Measurements from ENCODE around the gene F3. TPM values are rescaled to one million over a fixed set of nuclear protein-coding genes. Genes with fewer than 3 reads are reported as not detected.

The F3 gene
- total and polyA plus RNA-seq, 5 donors, result 16.7 to 26.4 (median 18.8) TPM

DNA sequence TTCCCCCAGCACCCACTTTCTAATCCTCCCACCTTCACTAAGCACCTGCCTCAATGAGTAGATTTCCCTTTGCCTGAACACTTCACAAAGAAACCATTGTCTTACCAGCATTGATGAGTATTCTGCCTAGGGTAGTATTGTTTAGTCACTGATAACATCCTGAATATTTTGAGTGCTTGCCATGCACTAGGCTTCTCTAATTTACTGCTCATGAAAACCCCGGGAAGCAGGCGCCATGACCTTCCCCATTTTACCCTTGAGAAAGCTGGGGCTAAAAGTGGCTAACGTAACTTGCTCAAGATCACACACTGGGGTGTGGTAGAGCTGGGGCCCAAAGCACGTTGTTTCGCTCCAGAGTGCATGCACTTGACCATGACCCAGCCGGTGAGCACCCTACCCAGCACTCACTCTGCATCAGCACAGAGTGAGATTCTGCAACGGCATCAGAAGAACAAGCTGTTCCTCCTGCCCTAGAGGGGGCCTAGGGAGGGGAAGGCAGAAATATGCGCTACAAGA lies 10.6 kb upstream of the F3 start:
- 59% methylated on average over 8 of the region's 8 CpGs for WGBS
- Histone ChIP-seq H3K27me3 (ENCODE audit: control insufficient read depth, insufficient read depth) (no peaks in the 10 kb centered on the region), H3K27ac (ENCODE audit: low read length) (peak overlapping the region; percentile 47), H3K4me1 (ENCODE audit: control insufficient read depth, insufficient read depth, low read length) (no peaks in the 10 kb centered on the region), H3K9me3 (ENCODE audit: control insufficient read depth, low read length) (no peaks in the 10 kb centered on the region), H3K4me3 (ENCODE audit: low read length) (no peak overlapping the region)
- ATAC-seq (peak; percentile 89 to 93), DNase-seq (peak; percentile 21 to 73 (median 63))
- intact Hi-C loops (cut with DNase I), result no loop called here

GRCh38 chr1:94551449-94551848 lies 9.9 kb upstream of the F3 start:
- no peak overlapping the region for H3K27ac ChIP-seq (ENCODE audit: low read length)
- DNase-seq, result no peak
- intact Hi-C loops (cut with DNase I), result no loop called here
- H3K27me3 ChIP-seq (ENCODE audit: control insufficient read depth, insufficient read depth), result no peaks in the 10 kb centered on the region
- H3K9me3 ChIP-seq (ENCODE audit: control insufficient read depth, low read length), result no peaks in the 10 kb centered on the region
- ATAC-seq, result no peak
- H3K4me3 ChIP-seq (ENCODE audit: low read length), result no peak overlapping the region
- 90% methylated on average over 7 of the region's 7 CpGs for WGBS
- H3K4me1 ChIP-seq (ENCODE audit: control insufficient read depth, insufficient read depth, low read length), result no peaks in the 10 kb centered on the region

DNA sequence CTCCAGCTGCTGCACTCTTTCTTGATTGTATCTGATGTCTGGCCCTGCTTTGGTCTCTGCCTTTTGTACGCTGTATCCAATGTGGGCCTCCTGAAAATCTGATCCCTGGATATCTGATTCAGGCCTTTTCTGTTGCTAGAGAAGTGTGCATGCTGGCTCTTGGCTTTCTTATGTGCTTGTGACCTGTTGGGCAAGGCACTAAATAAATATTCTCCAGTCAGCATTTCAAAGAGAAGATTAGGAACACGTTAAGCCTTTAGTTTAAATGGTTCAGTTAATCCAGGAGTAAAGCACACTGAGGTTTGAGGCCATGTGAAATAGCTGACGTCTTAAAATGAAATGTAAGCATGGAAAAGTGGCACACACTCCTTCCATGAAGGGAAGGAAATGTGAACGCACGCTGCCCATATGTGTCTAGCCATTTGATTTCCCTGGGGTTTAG lies 9.3 kb upstream of the F3 start:
- no peak overlapping the region for H3K27ac ChIP-seq (ENCODE audit: low read length)
- no peaks in the 10 kb centered on the region for H3K9me3 ChIP-seq (ENCODE audit: control insufficient read depth, low read length)
- DNase-seq (no peak), ATAC-seq (no peak)
- no peak overlapping the region for H3K4me3 ChIP-seq (ENCODE audit: low read length)
- WGBS, result 77% methylated on average over 5 of the region's 5 CpGs
- no peaks in the 10 kb centered on the region for H3K4me1 ChIP-seq (ENCODE audit: control insufficient read depth, insufficient read depth, low read length)
- intact Hi-C loops (cut with DNase I), result no loop called here
- no peaks in the 10 kb centered on the region for H3K27me3 ChIP-seq (ENCODE audit: control insufficient read depth, insufficient read depth)

DNA sequence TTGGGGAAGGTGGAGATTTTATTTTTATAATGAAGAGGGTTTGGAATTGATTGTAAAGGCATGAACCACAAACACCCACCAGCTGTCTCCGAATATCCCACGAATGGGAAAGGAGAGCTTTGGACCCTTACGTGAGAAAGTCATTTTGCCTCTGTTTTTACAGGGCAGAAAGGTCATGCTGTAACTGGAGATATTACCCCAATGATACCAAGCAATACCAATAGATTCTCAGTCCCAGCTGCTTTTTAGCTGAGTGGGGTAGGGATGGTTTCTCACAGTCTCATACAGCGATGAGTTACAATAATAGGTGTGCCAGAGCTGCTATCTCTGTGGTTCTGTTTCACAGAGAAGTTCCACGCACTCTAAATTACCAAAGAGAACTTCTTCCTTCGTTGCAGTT lies 8.8 kb upstream of the F3 start:
- H3K27me3 ChIP-seq (ENCODE audit: control insufficient read depth, insufficient read depth), result no peaks in the 10 kb centered on the region
- WGBS, result 84% methylated on average over 6 of the region's 6 CpGs
- no peak overlapping the region for H3K27ac ChIP-seq (ENCODE audit: low read length)
- ATAC-seq (no peak), DNase-seq (no peak)
- intact Hi-C loops (cut with DNase I), result no loop called here
- no peaks in the 10 kb centered on the region for H3K9me3 ChIP-seq (ENCODE audit: control insufficient read depth, low read length)
- H3K4me1 ChIP-seq (ENCODE audit: control insufficient read depth, insufficient read depth, low read length), result no peaks in the 10 kb centered on the region
- no peak overlapping the region for H3K4me3 ChIP-seq (ENCODE audit: low read length)

GRCh38 chr1:94549706-94550105 lies 8.1 kb upstream of the F3 start:
- Histone ChIP-seq H3K27me3 (ENCODE audit: control insufficient read depth, insufficient read depth) (no peaks in the 10 kb centered on the region), H3K4me1 (ENCODE audit: control insufficient read depth, insufficient read depth, low read length) (no peaks in the 10 kb centered on the region), H3K27ac (ENCODE audit: low read length) (no peak overlapping the region), H3K9me3 (ENCODE audit: control insufficient read depth, low read length) (no peaks in the 10 kb centered on the region), H3K4me3 (ENCODE audit: low read length) (no peak overlapping the region)
- intact Hi-C loops (cut with DNase I), result no loop called here
- DNase-seq, result no peak
- 69% methylated on average over 5 of the region's 5 CpGs for WGBS
- ATAC-seq, result no peak

- ATAC-seq (no peak), DNase-seq (no peak)
- Histone ChIP-seq H3K4me1 (ENCODE audit: control insufficient read depth, insufficient read depth, low read length) (no peaks in the 10 kb centered on the region), H3K27me3 (ENCODE audit: control insufficient read depth, insufficient read depth) (no peaks in the 10 kb centered on the region), H3K9me3 (ENCODE audit: control insufficient read depth, low read length) (no peaks in the 10 kb centered on the region), H3K4me3 (ENCODE audit: low read length) (no peak overlapping the region), H3K27ac (ENCODE audit: low read length) (no peak overlapping the region)
- WGBS, result 54% methylated on average over 4 of the region's 4 CpGs
- intact Hi-C loops (cut with DNase I), result no loop called here
Observed at GRCh38 chr1:94544706-94545490, 3.3 kb upstream of the F3 start.

DNA sequence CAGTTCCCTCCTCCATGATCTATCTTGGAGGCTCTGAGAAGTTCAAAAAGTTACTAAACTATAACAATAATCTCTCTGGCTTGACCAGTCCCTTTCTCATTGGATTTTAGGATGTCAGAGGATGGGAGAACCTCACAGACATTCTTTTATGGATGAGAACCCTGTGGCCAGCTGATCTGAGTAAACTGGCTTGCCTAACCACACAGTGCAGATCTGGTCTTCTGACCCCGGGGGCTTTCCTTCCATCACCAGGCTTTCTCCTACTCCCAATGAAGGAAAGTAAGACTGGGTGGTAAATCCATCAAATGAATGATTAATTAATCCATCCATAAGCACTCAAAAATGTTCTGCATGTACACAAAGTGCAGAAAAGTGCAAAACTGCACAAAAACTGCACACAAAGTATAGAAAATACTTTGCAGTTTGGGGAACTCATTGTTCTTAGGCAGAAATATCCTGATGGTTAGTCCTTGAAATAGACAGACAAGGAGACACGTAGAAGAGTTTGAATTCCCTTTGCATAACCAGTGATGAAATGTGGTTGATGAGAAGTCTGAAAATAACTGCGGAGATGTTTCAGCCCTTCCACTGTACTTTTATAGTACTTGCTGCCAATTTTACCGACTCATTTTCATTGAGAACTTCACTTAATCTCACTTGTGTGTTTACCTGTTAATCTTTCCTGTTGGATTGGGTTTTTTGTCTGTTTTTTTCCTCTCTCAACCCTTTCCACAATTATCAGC lies 2.5 kb upstream of the F3 start:
- DNase-seq (no peak), ATAC-seq (no peak)
- no peaks in the 10 kb centered on the region for H3K27me3 ChIP-seq (ENCODE audit: control insufficient read depth, insufficient read depth)
- no peak overlapping the region for H3K27ac ChIP-seq (ENCODE audit: low read length)
- no peak overlapping the region for H3K4me3 ChIP-seq (ENCODE audit: low read length)
- H3K4me1 ChIP-seq (ENCODE audit: control insufficient read depth, insufficient read depth, low read length), result no peaks in the 10 kb centered on the region
- 40% methylated on average over 4 of the region's 4 CpGs for WGBS
- intact Hi-C loops (cut with DNase I), result no loop called here
- no peaks in the 10 kb centered on the region for H3K9me3 ChIP-seq (ENCODE audit: control insufficient read depth, low read length)

GRCh38 chr1:94543001-94543400 lies 1.4 kb upstream of the F3 start:
- Histone ChIP-seq H3K4me3 (ENCODE audit: low read length) (peak overlapping the region; percentile 55), H3K9me3 (ENCODE audit: control insufficient read depth, low read length) (no peaks in the 10 kb centered on the region), H3K27ac (ENCODE audit: low read length) (no peak overlapping the region), H3K27me3 (ENCODE audit: control insufficient read depth, insufficient read depth) (no peaks in the 10 kb centered on the region), H3K4me1 (ENCODE audit: control insufficient read depth, insufficient read depth, low read length) (peaks cover 3% of the 10 kb centered on the region)
- no peak for ATAC-seq
- intact Hi-C loops (cut with DNase I), result no loop called here
- 32% methylated on average over 1 of the region's 1 CpG for WGBS
- DNase-seq, result no peak

- H3K4me3 ChIP-seq (ENCODE audit: low read length), result peak overlapping the region; percentile 55
- DNase-seq (peak; percentile 46 to 77 (median 65)), ATAC-seq (peak; percentile 38 to 42)
- intact Hi-C loops (cut with DNase I), result no loop called here
- H3K27ac ChIP-seq (ENCODE audit: low read length), result peak overlapping the region; percentile 67
- no peaks in the 10 kb centered on the region for H3K27me3 ChIP-seq (ENCODE audit: control insufficient read depth, insufficient read depth)
- peaks cover 3% of the 10 kb centered on the region for H3K4me1 ChIP-seq (ENCODE audit: control insufficient read depth, insufficient read depth, low read length)
- WGBS, result under 1% methylated on average over 26 of the region's 26 CpGs
- no peaks in the 10 kb centered on the region for H3K9me3 ChIP-seq (ENCODE audit: control insufficient read depth, low read length)
Observed at GRCh38 chr1:94542088-94542870, 720 bp upstream of the F3 start.

DNA sequence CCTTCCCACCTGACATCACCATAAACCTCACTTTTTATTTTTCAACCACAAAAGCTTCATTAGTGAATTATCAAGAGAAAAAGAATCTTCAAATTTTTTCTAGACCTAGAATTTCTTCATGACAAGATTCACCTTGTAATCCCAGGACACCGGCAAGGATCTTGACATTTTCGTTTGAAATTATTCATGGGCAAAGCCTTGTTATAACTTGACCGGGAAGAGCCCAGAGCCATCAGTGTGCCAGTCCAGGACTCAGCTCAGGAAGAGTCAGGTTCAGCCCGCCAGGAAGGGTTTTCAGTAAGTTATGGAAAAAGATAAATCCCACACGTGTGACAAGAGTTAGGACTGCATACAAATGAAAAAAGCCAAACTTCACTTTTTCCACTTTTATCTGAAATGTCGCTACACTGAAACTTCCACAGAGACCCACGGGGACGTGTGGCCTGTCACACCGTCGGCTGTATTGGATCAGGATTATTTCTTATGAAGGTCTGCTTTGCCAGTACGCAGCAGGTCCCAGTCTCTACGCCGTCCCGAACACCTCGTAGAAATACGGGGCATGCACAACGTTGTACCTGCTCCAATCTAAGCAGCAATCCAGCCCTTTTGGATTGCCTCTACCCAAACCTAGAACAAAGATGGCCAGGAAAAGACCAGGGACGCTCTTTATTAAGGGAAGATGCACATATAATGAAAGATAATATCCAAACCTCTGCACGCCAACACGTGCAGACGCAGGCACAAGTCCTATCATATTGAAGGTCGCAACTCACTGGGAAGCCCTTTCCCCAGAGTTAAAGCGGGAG lies 916 bp downstream of the F3 start:
- Histone ChIP-seq H3K9me3 (ENCODE audit: control insufficient read depth, low read length) (no peaks in the 10 kb centered on the region), H3K27ac (ENCODE audit: low read length) (peak overlapping the region; percentile 31), H3K4me1 (ENCODE audit: control insufficient read depth, insufficient read depth, low read length) (peaks cover 3% of the 10 kb centered on the region), H3K4me3 (ENCODE audit: low read length) (peak overlapping the region; percentile 55), H3K27me3 (ENCODE audit: control insufficient read depth, insufficient read depth) (no peaks in the 10 kb centered on the region)
- intact Hi-C loops (cut with DNase I), result no loop called here
- ATAC-seq, result no peak
- DNase-seq, result no peak
- WGBS, result 43% methylated on average over 23 of the region's 23 CpGs
